Activated CD8-positive, alpha-beta T cell treated with anti-CD3 and anti-CD28 coated beads, Interleukin-2, amount 10 ng/mL, durations not matched to agents 7 days and 5 days (primary cell): Measurements from ENCODE around the gene MRPS7. TPM values are rescaled to one million over a fixed set of nuclear protein-coding genes. Genes with fewer than 3 reads are reported as not detected.
"Not testable (repeated sequence)": the region's sequence is repeated elsewhere in the genome, so short reads cannot be mapped to it uniquely, and the experiment has no call there.

ENCODE experiments used
- ATAC-seq: fragments of 150-1000 bp; cut with Tn5 transposase; one replicate; pipeline ENCODE4 v1.10.0; 2021; ENCODE audit warnings: moderate library complexity
- CTCF ChIA-PET: fragments of 350-600 bp; sonication (Branson Sonifier 250); formaldehyde crosslinking; loops from one replicate; lab custom pipeline; 2021; ENCODE audit warnings: antibody characterized with exemption; lab: Charles Lee
- POLR2A ChIA-PET: fragments of 350-600 bp; sonication (Branson Sonifier 250); formaldehyde crosslinking; loops from one replicate; lab custom pipeline; 2021; ENCODE audit warnings: antibody characterized with exemption; lab: Charles Lee
- DNase-seq: peaks from one replicate; pipeline ENCODE4 v3.0.0-alpha.2; 2020
- H3K27ac Mint-ChIP-seq: one replicate; pipeline ENCODE4 v1.8.0; 2021; ENCODE audit warnings: mild to moderate bottlenecking, mixed read lengths
- H3K27me3 Mint-ChIP-seq: one replicate; pipeline ENCODE4 v1.8.0; 2021; ENCODE audit warnings: low read depth, mixed read lengths
- H3K36me3 Mint-ChIP-seq: one replicate; pipeline ENCODE4 v1.8.0; 2021; ENCODE audit warnings: low read depth, mixed read lengths
- H3K4me1 Mint-ChIP-seq: one replicate; pipeline ENCODE4 v1.8.0; 2021; ENCODE audit warnings: low read depth, mixed read lengths
- H3K4me3 Mint-ChIP-seq: one replicate; pipeline ENCODE4 v1.8.0; 2021; ENCODE audit warnings: mild to moderate bottlenecking, mixed read lengths
- H3K9me3 Mint-ChIP-seq: one replicate; pipeline ENCODE4 v1.8.0; 2022; ENCODE audit warnings: mixed read lengths; ENCODE audit not compliant: insufficient read depth
- total RNA-seq, 2 experiments: library from RNA; stranded (reverse); gene quantifications; one replicate each; pipeline ENCODE4 v1.2.3, GENCODE V29; 2021

MRPS7 gene
- total RNA-seq, 2 experiments from 2014 or later: 62.1 to 66.1 TPM

GRCh38 chr17:75242461-75243042 is 19.1 kb upstream of the MRPS7 start:
- H3K4me3 Mint-ChIP-seq: no peak overlapping the region
- ATAC-seq (no peak), DNase-seq (no peak)
- ChIA-PET POLR2A (interaction anchor here (1.6 kb wide), 2 partner anchors 29 to 214 kb away, joined by 4 to 5 read pairs; partner anchors contain the start of genes MIF4GD and TMEM94), CTCF (interaction anchor here (1.0 to 5.7 kb wide), 6 partner anchors 7 to 281 kb away, joined by 4 to 56 read pairs (median 8); partner anchors contain the start of genes GGA3, MIF4GD and MRPS7)
- peaks cover 39% of the 10 kb centered on the region for H3K4me1 Mint-ChIP-seq
- H3K27me3 Mint-ChIP-seq: no peaks in the 10 kb centered on the region
- peak overlapping the region; percentile 86 for H3K27ac Mint-ChIP-seq
- H3K36me3 Mint-ChIP-seq: peaks cover 62% of the 10 kb centered on the region
- H3K9me3 Mint-ChIP-seq: no peaks in the 10 kb centered on the region

- no peak overlapping the region for H3K4me3 Mint-ChIP-seq
- H3K36me3 Mint-ChIP-seq: peaks cover 53% of the 10 kb centered on the region
- POLR2A ChIA-PET: interaction anchor here (0.6 to 1.6 kb wide), 3 partner anchors 18 to 376 kb away, joined by 3 to 5 read pairs (median 4); partner anchors contain the start of genes MRPS7 and TMEM94
- ATAC-seq: no peak
- CTCF ChIA-PET: interaction anchor here (1.3 kb wide), 1 partner anchor 168 kb away, joined by 5 read pairs; no protein-coding TSS in a partner anchor
- no peaks in the 10 kb centered on the region for H3K9me3 Mint-ChIP-seq
- peaks cover 36% of the 10 kb centered on the region for H3K4me1 Mint-ChIP-seq
- no peaks in the 10 kb centered on the region for H3K27me3 Mint-ChIP-seq
- H3K27ac Mint-ChIP-seq: peak overlapping the region; percentile 54
- DNase-seq: no peak
Measured at GRCh38 chr17:75244133-75244866, 17.4 kb upstream of the MRPS7 start.

- H3K9me3 Mint-ChIP-seq: no peaks in the 10 kb centered on the region
- CTCF ChIA-PET: interaction anchor here (1.3 kb wide), 1 partner anchor 167 kb away, joined by 5 read pairs; no protein-coding TSS in a partner anchor
Measured at GRCh38 chr17:75245011-75245410, 16.7 kb upstream of the MRPS7 start.

GRCh38 chr17:75246404-75246803 is 15.3 kb upstream of the MRPS7 start:
- Mint-ChIP-seq H3K4me1 (peaks cover 52% of the 10 kb centered on the region), H3K9me3 (no peaks in the 10 kb centered on the region), H3K36me3 (peaks cover 45% of the 10 kb centered on the region), H3K27ac (no peak overlapping the region), H3K4me3 (no peak overlapping the region), H3K27me3 (no peaks in the 10 kb centered on the region)
- DNase-seq (no peak), ATAC-seq (no peak)
- POLR2A ChIA-PET: interaction anchor here (0.6 kb wide), 2 partner anchors 437 to 530 kb away, joined by 3 to 4 read pairs; no protein-coding TSS in a partner anchor
- CTCF ChIA-PET: interaction anchor here (1.3 to 5.8 kb wide), 3 partner anchors 7 to 166 kb away, joined by 3 to 56 read pairs (median 7); partner anchors contain the start of genes GGA3 and MRPS7

More at GRCh38 chr17:75245011-75245410, 16.7 kb upstream of the MRPS7 start:
- H3K36me3 Mint-ChIP-seq: peaks cover 53% of the 10 kb centered on the region
- POLR2A ChIA-PET: interaction anchor here (1.4 kb wide), 1 partner anchor 17 kb away, joined by 4 read pairs; the partner anchor contains the start of gene MRPS7
- peaks cover 43% of the 10 kb centered on the region for H3K4me1 Mint-ChIP-seq
- ATAC-seq: no peak
- no peak for DNase-seq
- H3K27me3 Mint-ChIP-seq: no peaks in the 10 kb centered on the region
- no peak overlapping the region for H3K27ac Mint-ChIP-seq
- no peak overlapping the region for H3K4me3 Mint-ChIP-seq

- peaks cover 17% of the 10 kb centered on the region for H3K36me3 Mint-ChIP-seq
- peak overlapping the region; percentile 60 for H3K4me3 Mint-ChIP-seq
- ATAC-seq (no peak), DNase-seq (no peak)
- H3K4me1 Mint-ChIP-seq: peaks cover 30% of the 10 kb centered on the region
- H3K27me3 Mint-ChIP-seq: no peaks in the 10 kb centered on the region
- H3K27ac Mint-ChIP-seq: peak overlapping the region; percentile 86
- H3K9me3 Mint-ChIP-seq: no peaks in the 10 kb centered on the region
- ChIA-PET CTCF (interaction anchor here (0.7 to 5.8 kb wide), 10 partner anchors 10 to 341 kb away, joined by 3 to 56 read pairs (median 5); partner anchors contain the start of genes GGA3, GRB2, MIF4GD and MRPL58), POLR2A (interaction anchor here (0.6 to 6.0 kb wide), 8 partner anchors 10 to 668 kb away, joined by 3 to 64 read pairs (median 4); partner anchors contain the start of genes GGA3, MIF4GD, MRPS7 and SUMO2)
Measured at GRCh38 chr17:75249564-75249963, 12.1 kb upstream of the MRPS7 start.

GRCh38 chr17:75250009-75250471 is 11.6 kb upstream of the MRPS7 start:
- ATAC-seq (peak; percentile 94), DNase-seq (peak; percentile 75)
- Mint-ChIP-seq H3K36me3 (peaks cover 15% of the 10 kb centered on the region), H3K4me3 (peak overlapping the region; percentile 60), H3K4me1 (peaks cover 25% of the 10 kb centered on the region), H3K9me3 (no peaks in the 10 kb centered on the region), H3K27me3 (no peaks in the 10 kb centered on the region), H3K27ac (peak overlapping the region; percentile 86)
- POLR2A ChIA-PET: interaction anchor here (0.6 to 6.0 kb wide), 6 partner anchors 11 to 136 kb away, joined by 3 to 64 read pairs (median 4); partner anchors contain the start of genes GGA3, MIF4GD, MRPS7 and SUMO2
- CTCF ChIA-PET: interaction anchor here (0.7 to 5.8 kb wide), 11 partner anchors 10 to 340 kb away, joined by 3 to 56 read pairs (median 4); partner anchors contain the start of genes GGA3, GRB2, MIF4GD and MRPL58

GRCh38 chr17:75252039-75252816 is 9.5 kb upstream of the MRPS7 start:
- peaks cover 26% of the 10 kb centered on the region for H3K4me1 Mint-ChIP-seq
- POLR2A ChIA-PET: interaction anchor here (6.0 kb wide), 1 partner anchor 9 kb away, joined by 64 read pairs; the partner anchor contains the start of genes GGA3 and MRPS7
- no peaks in the 10 kb centered on the region for H3K27me3 Mint-ChIP-seq
- CTCF ChIA-PET: interaction anchor here (3.8 to 5.8 kb wide), 3 partner anchors 9 to 19 kb away, joined by 26 to 56 read pairs (median 31); partner anchors contain the start of genes GGA3, MIF4GD and MRPS7
- no peak for DNase-seq
- H3K9me3 Mint-ChIP-seq: no peaks in the 10 kb centered on the region
- H3K4me3 Mint-ChIP-seq: no peak overlapping the region
- peak overlapping the region; percentile 13 for H3K27ac Mint-ChIP-seq
- ATAC-seq: no peak
- H3K36me3 Mint-ChIP-seq: peaks cover 4% of the 10 kb centered on the region

GRCh38 chr17:75255954-75256698 is 5.6 kb upstream of the MRPS7 start:
- ATAC-seq, CTCF ChIA-PET, H3K9me3 Mint-ChIP-seq, DNase-seq, H3K27me3 Mint-ChIP-seq, H3K4me3 Mint-ChIP-seq, H3K36me3 Mint-ChIP-seq, H3K27ac Mint-ChIP-seq, POLR2A ChIA-PET: not testable (repeated sequence)
- H3K4me1 Mint-ChIP-seq: peaks cover 34% of the 10 kb centered on the region

GRCh38 chr17:75257228-75257627 is 4.5 kb upstream of the MRPS7 start:
- Mint-ChIP-seq H3K4me1 (peaks cover 32% of the 10 kb centered on the region), H3K36me3 (peaks cover 10% of the 10 kb centered on the region)
- POLR2A ChIA-PET, H3K27me3 Mint-ChIP-seq, ATAC-seq, H3K4me3 Mint-ChIP-seq, CTCF ChIA-PET, DNase-seq, H3K9me3 Mint-ChIP-seq, H3K27ac Mint-ChIP-seq: not testable (repeated sequence)
